Measurements from ENCODE around the gene FSTL3.
"Not testable (repeated sequence)": the region's sequence is repeated elsewhere in the genome, so short reads cannot be mapped to it uniquely, and the experiment has no call there.

FSTL3 gene

DNA sequence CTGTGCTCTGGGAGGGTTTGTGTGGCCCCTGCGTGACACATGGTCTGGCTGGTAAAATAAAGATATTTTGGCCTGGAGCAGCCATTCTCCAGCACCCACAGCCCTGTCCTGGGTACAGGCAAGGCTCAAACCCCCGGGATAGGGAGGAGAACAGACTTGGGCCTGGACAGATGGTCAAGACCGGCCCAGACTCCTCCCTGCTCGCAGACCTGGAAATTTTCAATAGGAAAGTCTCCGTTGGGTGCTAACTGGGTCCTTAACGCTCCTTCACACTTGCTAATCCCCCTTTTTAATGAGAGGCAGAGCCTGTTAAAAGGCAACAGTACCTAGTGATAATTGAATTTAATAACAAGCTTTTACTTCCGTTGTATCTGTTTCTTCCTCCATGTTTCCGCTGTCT is 35.1 kb downstream of the FSTL3 start:
- DNase-seq = no peak

DNA sequence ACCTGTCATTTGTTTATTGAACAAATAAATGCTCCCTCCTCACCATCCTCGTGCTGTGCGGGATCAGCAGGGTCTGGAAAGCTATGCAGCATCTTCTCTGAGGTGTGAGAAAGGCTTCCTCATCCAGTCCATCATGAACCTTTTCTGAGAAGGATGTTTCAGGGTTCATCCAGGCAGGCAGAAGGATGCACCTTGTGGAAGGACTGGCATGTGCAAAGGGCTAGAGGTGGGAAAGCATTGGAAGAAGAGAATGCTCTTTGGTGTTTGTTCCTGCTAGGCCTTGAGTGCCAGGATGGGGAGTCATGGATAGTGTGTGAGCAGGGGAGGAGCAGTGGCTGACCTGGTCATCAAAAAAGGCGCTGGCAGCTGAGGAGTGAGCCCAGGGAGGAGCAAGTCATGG is 39.2 kb downstream of the FSTL3 start:
- DNase-seq = no peak

DNA sequence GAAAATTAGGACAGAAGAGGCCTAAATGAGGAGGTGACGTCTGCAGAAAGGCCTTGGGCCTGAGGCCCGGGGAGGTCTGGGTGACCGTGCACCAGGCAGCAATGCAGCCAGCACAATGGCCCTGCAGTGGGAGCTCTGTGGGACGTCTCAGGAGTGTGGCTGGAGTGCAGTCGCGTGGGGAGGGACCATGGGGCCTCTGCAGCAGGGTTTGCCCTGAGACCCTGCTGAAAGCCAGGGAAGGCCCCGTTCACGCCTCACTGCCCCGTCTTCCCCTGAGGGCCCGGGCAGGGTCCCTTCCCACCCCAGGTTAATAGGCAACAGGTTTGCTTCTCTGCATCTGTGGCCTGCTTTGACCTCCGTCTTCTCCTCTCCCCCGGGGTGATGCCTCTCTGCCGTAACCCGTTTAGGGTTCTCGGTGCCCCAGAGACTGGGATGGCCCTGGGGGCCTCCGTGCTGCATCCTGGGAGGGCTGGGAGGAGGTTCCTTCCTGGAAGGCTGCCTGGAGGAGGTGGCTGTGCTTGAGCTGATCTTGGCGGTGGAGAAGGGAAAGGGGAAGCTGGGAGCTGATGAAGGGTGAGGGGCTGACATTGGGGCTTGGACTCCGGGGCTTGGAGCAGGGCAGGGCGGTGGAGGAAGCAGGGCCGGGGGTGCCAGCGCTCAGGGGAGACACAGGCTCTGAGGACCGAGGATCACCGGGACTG is 42.2 kb downstream of the FSTL3 start:
- DNase-seq = no peak

DNA sequence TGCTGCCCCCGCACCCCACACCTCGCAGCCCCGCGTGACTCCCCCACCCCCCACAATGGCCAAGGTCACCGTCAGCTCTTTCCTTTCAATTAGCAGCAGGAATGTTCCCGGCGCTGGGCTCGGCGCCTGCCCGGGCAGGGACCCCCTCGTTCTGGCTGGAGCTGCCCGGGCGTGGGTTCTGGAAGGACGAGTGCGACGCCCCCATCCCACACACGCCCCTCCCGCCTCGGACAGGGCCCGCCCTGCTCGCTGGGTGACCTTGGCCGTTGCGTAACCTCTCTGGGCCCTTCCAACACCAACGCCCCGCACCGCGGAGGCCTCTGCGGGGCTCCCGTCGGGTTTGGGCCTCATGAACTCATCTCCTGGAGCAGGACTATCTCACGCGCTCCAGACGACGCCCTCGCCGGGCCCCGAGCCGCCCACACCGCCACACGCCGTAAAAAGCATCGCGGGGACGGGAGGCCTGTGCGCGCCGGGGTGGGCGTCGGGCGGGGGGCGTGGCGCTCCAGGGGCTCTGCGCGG is 42.9 kb downstream of the FSTL3 start:
- no peak for DNase-seq

DNA sequence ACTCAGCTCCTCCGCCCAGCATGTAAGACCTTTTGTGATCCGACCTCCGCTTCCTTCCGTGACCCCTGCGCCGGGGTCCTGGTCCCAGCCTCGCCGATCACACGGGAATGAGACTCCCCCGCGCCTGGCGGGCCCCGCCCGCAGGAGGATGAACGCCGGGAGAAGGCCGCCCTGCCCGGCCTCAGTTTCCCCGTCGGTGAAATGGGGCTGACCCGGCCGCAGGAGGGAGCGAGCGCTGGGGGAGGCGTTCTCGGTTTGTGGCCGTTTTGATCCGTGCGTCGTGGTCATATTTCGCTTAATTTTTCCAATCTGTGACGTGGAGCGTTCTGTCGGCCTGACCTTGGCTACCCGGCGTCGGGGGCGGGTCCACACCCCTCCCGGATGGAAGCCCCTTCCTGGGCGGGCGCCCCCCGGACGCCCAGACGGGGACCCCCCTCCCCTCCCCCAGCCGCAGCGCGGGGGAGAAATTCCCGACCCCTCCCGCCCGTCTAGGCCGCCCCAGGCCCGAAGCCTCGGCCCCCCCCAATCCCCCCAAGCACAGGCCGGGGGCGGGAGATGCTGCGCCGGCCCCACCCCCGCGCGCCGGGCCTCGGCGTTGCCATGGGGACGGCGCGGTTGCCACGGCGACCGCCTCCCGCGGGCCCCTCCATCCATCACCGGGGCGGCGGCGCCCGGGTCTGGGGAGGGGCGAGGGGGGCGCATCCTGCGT is 43.6 kb downstream of the FSTL3 start:
- DNase-seq = no peak

DNA sequence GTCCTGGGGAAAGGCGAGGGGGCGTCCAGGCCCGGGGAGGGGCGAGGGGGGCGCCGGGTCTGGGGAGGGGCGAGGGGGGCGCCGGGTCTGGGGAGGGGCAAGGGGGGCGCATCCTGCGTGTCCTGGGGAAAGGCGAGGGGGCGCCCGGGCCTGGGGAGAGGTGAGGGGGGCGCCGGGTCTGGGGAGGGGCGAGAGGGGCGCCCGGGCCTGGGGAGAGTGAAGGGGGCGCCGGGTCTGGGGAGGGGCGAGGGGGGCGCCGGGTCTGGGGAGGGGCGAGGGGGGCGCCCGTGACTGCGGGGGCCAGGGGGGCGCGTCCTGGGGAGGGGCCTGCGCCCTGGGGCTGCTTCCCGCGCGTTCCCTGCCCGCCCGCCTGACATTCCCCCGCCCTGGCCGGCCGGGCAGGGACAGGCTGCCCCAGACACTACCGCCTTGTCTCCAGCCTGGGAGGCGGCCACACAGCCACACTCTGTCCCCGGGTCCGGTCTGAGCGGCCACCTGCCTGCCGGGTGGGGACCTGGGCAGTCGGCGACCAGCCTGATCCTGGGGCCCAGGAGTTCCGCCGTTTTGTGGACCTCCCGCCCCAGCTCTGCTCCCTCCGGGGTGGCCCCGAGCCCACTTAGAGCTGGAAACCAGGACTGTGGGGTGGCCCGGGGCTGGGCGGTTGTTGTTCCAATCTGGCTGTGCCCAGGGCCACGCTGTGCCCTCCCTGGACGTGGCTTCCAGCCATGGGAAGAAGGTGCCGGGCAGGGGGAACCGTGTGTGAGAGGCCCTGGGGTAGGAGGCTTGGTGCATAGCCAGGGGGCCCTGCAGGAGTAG is 44.4 kb downstream of the FSTL3 start:
- DNase-seq = no peak

DNA sequence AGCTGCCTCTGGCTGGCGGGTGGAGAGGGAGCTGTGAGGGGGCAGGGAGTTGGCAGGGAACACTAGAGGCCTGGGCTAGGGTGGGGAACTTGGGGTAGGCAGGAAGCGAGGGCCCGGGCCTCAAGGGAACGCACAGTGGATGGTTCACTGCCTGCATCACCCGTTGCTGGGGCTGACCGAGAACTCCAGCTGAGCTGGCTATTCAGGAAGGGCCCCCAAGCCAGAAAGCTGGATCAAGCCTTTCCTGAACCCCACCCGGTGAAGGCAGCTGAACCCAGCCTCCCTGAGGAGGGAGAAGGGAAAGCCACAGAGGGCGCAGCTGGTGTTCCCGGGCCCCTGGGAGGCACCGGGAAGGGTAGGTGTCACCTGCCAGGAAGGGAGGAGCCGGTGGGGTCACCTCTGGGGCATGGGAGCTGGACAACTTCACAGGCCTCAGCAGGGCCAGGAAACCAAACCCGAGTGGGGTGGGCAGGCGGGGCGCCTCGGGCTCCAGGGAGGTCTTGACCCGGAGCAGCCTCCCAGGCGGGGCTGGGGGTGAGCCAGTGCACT is 46.4 kb downstream of the FSTL3 start:
- DNase-seq = no peak

DNA sequence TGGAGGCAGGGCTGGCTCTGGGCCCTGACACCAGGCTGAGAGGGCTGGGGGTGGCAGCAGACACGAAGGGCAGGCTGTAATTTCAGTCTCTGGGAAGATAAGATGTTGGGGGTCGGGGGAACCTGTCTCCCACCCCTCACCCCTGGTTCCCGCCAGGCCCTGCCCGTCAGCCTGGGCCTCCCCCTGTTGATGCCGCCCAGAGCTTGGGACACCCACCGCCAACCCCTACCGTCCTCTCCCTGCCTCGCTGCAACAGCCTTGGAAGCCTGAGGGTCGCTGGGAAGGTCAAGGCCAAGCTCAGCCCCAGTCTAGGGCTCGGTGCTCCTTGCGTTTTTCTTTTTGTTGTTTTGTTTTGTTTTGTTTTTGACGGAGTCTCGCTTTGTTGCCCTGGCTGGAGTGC is 47.1 kb downstream of the FSTL3 start:
- no peak for DNase-seq

DNA sequence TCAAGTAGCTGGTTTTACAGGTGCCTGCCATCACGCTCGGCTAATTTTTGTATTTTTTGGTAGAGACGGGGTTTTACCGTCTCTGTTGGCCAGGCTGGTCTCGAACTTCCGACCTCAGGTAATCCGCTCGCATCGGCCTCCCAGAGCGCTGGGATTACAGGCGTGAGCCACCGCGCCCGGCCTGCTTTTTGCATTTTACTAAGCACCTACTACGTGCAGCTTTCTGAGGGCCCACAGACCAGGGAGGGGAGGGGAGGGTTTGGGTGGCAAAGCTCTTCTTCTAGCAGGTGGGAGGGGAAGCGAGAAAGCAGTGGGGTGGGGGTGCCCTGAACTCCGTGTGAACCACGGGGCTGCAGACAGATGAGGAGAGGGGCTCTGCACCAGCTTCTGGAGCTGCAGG is 47.5 kb downstream of the FSTL3 start:
- no peak for DNase-seq

DNA sequence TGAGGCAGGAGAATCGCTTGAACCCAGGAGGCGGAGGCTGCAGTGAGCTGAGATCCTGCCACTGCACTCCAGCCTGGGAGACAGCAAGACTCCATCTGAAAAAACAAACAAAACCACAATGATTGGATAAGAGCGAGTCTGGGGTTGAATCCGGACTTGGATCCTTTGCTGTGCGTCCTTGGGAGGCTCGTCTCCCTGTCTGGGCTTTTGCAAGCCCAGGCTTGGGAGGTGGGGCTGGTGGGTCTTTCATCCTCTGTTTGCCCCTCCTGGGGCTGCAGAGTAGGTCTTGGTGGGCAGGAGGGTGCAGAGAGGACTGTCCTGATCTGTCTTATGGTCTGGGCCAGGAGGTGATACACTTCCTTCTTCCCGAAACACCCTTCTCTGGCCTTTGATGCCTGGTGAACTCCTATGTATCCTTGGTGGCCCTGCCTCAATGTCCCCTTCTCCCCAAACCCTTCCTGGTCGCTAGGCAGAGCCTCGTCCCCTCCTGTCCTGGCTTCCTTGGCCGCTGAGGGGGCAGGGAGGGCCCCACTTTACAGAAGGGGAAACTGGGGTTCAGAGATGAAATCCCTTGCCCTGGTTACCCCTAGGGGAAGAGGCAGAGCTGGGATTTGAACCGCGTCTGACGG is 49.4 kb downstream of the FSTL3 start:
- DNase-seq = no peak

DNA sequence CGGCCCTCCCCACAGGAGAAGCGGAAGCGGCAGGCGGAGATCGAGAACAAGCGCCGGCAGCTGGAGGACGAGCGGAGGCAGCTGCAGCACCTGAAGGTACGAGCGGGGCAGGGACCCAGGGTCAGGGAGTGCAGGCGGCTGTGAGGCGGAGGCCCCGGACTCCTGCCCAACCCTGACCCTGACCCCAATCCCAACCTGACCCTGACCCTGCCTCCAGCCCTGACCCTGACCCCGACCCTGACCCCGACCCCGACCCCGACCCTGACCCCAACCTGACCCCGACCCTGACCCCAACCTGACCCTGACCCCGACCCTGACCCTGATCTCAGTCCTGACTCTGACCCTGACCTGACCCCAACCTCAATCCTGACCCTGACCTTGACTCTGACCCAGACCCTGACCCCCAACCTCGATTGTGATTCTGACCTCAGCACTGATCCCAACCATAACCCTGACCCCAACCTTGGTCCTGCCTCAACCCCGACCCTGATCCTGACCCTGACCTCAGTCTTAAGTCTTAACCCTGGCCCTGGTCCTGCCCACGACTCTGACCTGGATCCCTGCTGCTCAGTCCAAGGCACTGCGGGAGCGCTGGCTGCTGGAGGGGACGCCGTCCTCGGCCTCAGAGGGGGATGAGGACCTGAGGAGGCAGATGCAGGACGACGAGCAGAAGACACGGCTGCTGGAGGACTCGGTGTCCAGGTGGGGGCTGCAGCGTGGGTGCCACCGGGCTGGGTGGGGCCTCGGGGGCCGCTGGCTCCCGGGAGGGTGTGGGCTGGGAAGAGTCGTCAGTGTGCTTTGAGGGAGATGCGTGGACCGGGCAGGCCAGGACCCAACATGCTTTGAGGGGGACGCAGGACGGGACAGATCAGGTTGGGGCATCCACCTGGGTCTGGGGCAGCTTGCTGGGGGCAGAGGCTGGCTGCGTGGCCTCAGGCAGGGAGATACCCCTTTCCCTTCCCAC is 51.1 kb downstream of the FSTL3 start:
- no peak for DNase-seq

DNA sequence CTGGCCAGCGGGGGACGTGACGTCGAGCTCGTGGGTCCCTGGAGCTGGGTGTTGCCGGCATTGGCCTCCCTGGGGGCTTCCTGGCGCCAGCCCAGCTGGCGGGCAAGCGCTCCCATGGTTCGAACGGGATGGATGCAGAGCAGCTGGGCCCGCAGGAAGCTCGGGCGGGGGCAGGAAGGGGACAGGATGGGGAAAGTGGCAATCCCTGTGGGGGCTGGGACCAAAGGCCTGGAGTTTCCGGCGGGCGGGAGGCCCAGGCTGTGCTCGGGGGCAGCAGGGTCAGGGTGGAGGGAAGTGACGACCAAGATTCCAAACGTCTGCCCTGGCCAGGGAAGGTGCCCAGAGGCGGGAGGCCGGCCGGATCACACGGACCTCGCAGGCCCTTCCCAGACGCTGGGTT is 51.8 kb downstream of the FSTL3 start:
- DNase-seq = no peak

DNA sequence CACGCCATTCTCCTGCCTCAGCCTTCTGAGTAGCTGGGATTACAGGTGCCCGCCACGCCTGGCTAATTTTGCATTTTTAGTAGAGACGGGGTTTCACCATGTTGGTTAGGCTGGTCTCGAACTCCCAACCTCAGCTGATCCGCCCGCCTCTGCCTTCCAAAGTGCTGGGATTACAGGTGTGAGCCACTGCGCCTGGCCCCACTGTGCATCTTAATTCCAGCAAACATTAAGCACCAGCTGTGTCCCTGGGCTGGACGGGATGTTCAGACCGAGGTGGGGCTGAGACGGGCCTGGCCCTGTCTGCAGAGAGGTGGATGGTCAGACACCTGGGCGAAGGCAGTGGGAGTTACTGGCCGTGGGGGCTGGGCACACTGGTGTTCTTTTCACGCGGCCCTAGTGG is 53.4 kb downstream of the FSTL3 start:
- DNase-seq = not testable (repeated sequence)

DNA sequence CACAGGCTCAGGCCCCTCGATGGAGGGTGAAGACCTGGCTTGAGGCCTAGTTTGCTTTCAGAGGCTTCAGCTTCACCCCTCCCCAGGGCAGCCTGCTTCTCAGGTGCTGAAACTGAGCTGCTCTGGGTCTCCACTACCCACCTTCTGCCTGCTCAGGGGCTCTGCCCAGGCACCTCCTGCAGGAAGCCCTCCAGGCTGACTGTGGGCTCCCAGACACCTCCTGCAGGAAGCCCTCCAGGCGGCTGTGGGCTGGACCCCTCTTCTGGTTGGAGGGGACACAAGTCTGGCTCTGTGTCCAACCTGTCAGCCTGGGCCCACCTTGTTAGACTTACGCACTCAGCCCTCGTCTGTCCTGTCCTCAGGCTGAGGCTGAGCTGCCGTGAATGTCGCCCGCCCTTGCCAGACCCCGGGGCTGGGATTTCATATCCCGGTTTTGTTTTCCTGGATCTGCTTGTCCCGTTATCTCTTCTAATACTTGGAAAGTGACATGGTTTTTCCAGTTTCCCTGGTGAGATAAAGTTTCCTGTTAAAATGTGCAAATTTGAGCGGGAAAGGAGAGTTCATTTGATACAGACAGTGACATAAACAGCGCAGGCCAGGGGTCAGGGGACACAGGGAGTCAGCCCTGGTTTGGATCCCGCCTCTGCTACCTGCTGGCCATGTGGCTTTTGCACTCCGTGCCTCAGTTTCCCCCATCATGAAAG is 53.9 kb downstream of the FSTL3 start:
- no peak for DNase-seq

DNA sequence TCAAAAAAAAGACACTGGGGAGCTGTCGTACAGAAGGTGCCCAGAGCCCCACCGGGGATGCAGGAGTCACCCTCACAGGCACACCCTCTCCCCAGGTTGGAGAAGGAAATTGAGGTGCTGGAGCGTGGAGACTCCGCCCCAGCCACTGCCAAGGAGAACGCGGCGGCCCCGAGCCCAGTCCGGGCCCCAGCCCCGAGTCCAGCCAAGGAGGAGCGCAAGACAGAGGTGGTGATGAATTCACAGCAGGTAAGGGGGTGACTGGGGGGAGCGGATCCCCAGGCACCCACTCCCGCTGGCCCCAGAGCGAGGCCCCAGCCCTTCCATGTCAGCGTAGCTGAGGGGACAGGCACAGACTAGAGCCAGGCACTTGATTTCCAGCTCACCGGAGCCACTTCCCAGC is 54.8 kb downstream of the FSTL3 start:
- DNase-seq = no peak

DNA sequence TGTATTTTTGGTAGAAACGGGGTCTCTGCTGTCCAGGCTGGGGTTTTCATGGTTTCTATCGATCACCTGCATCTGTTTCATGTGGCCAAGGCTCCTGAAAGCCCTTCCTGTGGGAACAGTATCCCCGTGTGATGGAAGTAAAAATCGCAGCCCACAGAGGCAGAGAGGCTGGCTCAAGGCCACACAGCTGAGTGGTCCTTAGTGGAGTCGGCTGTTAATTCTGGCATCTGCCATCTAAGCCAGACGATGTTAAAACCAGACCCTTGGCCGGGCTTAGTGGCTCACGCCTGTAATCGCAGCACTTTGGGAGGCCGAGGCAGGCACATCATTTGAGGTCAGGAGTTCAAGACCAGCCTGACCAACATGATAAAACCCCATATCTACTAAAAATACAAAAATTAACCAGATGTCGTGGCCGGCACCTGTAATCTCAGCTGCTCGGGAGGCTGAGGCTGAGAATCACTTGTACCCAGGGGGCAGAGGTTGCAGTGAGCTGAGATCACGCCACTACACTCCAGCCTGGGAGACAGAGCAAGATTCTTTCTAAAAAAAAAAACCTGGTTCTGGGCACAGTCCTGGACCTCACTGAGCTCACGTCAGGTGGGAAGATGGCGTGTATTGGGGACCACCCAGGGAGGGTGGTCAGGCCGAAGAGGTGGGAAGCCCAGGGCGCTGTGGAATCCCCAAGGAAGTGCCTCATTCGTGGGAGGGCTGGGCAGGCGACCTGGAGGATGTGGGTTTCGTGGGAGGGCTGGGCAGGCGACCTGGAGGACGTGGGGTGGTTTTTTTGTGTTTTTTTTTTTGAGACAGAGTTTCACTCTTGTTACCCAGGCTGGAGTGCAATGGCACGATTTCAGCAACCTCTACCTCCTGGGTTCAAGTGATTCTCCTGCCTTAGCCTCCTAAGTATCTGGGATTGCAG is 56.2 kb downstream of the FSTL3 start:
- no peak for DNase-seq

Data from NCI-H2171 treated with DMSO at 0.1 percent for 48 hours (cell line).